Small intestine (tissue), 7 donors: ENCODE results near the gene UNC13B. TPM values are rescaled to one million over a fixed set of nuclear protein-coding genes. Genes with fewer than 3 reads are reported as not detected.

Source experiments
- DNase-seq, 2 donors: peaks; one replicate each; pipeline versions ENCODE4 v3.0.0 to v3.0.0-alpha.2; 2013
- FAIRE-seq: peaks from 2 replicates; lab custom pipeline; 2012; peaks lifted over from hg19 to GRCh38; lab: Jason Lieb, UNC
- H3K27ac ChIP-seq, 3 donors: one replicate each; pipeline ENCODE4 v1.5.1; 2013; ENCODE audit warnings: low read length in 2 of 3, mild to moderate bottlenecking in 2 of 3, control low read depth in 1 of 3, inconsistent platforms in 1 of 3, low read depth in 1 of 3, moderate library complexity in 1 of 3
- H3K27me3 ChIP-seq, 3 donors: one replicate each; pipeline ENCODE4 v1.6.1; 2013; ENCODE audit warnings: low read length in 3 of 3, inconsistent platforms in 1 of 3; ENCODE audit not compliant: control insufficient read depth in 3 of 3, insufficient read depth in 3 of 3
- H3K36me3 ChIP-seq, 3 donors: one replicate each; pipeline ENCODE4 v1.6.1; 2013; ENCODE audit warnings: low read length in 3 of 3, inconsistent platforms in 1 of 3, low read depth in 1 of 3, mild to moderate bottlenecking in 1 of 3, moderate library complexity in 1 of 3; ENCODE audit not compliant: control insufficient read depth in 3 of 3, insufficient read depth in 2 of 3
- H3K4me1 ChIP-seq, 3 donors: one replicate each; pipeline ENCODE4 v1.6.1; 2013; ENCODE audit warnings: low read length in 2 of 3, inconsistent platforms in 1 of 3, low read depth in 1 of 3, mild to moderate bottlenecking in 1 of 3, moderate library complexity in 1 of 3; ENCODE audit not compliant: control insufficient read depth in 3 of 3, insufficient read depth in 2 of 3
- H3K4me3 ChIP-seq, 3 donors: one replicate each; pipeline ENCODE4 v1.5.1; 2013; ENCODE audit warnings: low read length in 3 of 3, control low read depth in 1 of 3, inconsistent platforms in 1 of 3, low read depth in 1 of 3, mild to moderate bottlenecking in 1 of 3, moderate library complexity in 1 of 3
- H3K9me3 ChIP-seq, 2 donors: one replicate each; pipeline ENCODE4 v1.6.1; 2013; ENCODE audit warnings: low read depth in 1 of 2, low read length in 1 of 2; ENCODE audit not compliant: control insufficient read depth in 2 of 2, insufficient read depth in 1 of 2
- WGBS, 3 donors: extraction: QIAGEN DNeasy Blood & Tissue Kit; methylation state at CpG; one replicate each; pipeline ENCODE4 v1.1.7; 2013; 5-methylcytosine and 5-hydroxymethylcytosine counted together
- polyA plus RNA-seq, 4 donors: library from polyadenylated mRNA; stranded (reverse) in 3 of 4; unstranded in 1 of 4; fragments of 200-250 nt in 3 of 4; fragments of 120-200 nt in 1 of 4; gene quantifications; one replicate each; pipeline versions ENCODE4 v1.2.1 to v1.2.3, GENCODE V29; 2013
- donor health status: healthy with polysubstance abuse.
- donor health status: control.
- donor health status: control.
- donor health status: Bipolar disorder and iron deficiency.
- donor health status: healthy.

The UNC13B gene
- polyA plus RNA-seq, 4 donors = 11.3 to 23.6 (median 14.4) TPM

- 90 to 95% (median 94%) methylated on average over 2 of the region's 2 CpGs for WGBS, 3 donors
- no peak for FAIRE-seq
- H3K4me3 ChIP-seq = no peak overlapping the region
Measured at GRCh38 chr9:35262064-35262463, 100.3 kb downstream of the UNC13B start.

DNA sequence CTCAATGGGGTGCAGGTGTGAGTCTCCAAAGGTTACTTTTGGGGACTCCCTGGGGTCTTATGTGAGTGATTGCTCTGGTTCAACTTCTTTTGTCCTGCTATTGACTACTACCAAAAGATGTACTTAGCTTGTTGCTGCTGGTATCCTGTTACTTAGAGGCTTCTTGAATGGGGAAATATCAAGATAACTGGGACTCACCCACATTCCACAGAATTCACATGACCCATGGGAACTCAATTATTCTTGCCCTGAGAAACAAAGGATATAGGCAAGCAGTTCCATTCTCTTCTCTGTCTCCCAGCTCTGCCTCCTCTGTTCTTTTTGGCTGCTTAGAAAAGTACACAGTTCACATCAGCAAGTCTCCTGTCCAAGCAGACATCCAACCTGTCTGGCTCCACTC lies 105.9 kb downstream of the UNC13B start:
- FAIRE-seq (no peak), DNase-seq (peak; percentile 28 to 64)
- no peaks in the 10 kb centered on the region for H3K27me3 ChIP-seq

More at GRCh38 chr9:35262064-35262463, 100.3 kb downstream of the UNC13B start:
- H3K36me3 ChIP-seq = no peaks in the 10 kb centered on the region
- no peak overlapping the region for H3K27ac ChIP-seq
- H3K9me3 ChIP-seq = no peaks in the 10 kb centered on the region
- DNase-seq = no peak
- no peaks in the 10 kb centered on the region for H3K27me3 ChIP-seq
- H3K4me1 ChIP-seq = peaks cover 3 to 9% (median 5%) of the 10 kb centered on the region in 3 donors

DNA sequence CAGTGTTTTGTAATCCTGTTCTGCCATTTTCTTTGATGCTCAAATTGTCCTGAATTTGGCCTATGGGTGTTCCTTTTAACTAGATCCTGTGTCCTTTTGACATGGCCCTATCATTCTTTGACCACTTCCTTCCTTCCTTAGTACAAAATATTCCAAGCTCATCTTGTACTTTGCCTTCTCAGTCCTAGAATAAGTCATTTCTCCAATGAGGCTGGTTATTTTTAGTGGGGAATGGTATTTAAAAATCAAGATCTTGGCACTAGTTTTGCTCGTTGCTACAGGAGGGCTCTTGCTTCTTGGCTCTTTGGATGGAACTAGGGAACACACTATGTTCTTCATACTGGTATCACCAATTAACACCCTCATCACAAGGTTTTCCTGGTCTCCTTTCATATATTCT lies 108.1 kb downstream of the UNC13B start:
- no peaks in the 10 kb centered on the region for H3K27me3 ChIP-seq
- no peaks in the 10 kb centered on the region for H3K9me3 ChIP-seq
- peaks cover 0 to 6% (median 0%) of the 10 kb centered on the region in 3 donors for H3K4me1 ChIP-seq
- H3K36me3 ChIP-seq = no peaks in the 10 kb centered on the region
- 63 to 82% (median 73%) methylated on average over 1 of the region's 1 CpG for WGBS, 3 donors
- H3K4me3 ChIP-seq = no peak overlapping the region
- no peak for DNase-seq
- no peak for FAIRE-seq
- H3K27ac ChIP-seq = no peak overlapping the region

More for the DNA sequence above, 105.9 kb downstream of the UNC13B start:
- Histone ChIP-seq H3K9me3 (no peaks in the 10 kb centered on the region), H3K4me3 (no peak overlapping the region), H3K36me3 (no peaks in the 10 kb centered on the region), H3K4me1 (peaks cover 0 to 6% (median 0%) of the 10 kb centered on the region in 3 donors), H3K27ac (no peak overlapping the region)

DNA sequence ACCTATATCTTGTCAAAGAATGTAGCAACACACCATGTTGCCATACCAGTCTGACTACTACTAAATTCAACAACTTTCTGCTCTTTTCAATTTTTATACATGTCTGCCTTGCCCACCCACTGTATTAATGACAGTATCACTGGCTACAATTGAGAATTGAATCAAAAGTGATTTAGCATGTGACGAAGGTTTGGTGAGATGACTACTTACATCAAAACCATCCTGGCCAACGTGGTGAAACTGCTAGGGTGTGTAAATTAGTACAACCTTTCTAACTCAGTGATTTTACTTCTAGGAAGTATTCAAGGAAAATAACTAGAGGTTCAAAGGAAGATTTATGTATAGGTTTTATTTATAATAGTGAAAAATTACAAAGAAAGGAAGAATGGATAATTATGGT lies 109.8 kb downstream of the UNC13B start:
- no peaks in the 10 kb centered on the region for H3K36me3 ChIP-seq
- no peak overlapping the region for H3K27ac ChIP-seq
- no peak for DNase-seq
- 39 to 75% (median 42%) methylated on average over 2 of the region's 2 CpGs for WGBS, 3 donors
- FAIRE-seq = no peak
- H3K9me3 ChIP-seq = no peaks in the 10 kb centered on the region
- no peak overlapping the region for H3K4me3 ChIP-seq
- no peaks in the 10 kb centered on the region for H3K27me3 ChIP-seq
- H3K4me1 ChIP-seq = peaks cover 0 to 6% (median 0%) of the 10 kb centered on the region in 3 donors

DNA sequence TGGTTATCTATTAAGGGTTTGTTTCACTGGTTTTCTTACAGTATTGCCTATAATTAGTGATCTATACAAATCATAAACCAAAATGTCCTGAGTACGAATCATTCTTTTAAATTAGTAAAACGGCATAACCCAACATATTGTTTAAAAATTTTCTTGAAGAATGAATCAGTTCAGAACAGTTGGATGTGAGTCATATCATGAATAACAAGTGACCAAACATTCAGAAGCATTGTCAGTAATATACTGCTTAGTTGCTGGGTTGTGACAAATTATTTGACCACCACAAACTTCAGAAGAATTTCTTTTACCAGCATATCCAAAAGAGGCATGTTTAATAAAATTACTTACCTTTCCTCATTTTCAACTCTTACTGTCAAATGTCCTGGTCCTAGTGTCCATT lies 111.2 kb downstream of the UNC13B start:
- H3K4me3 ChIP-seq = no peak overlapping the region
- H3K27ac ChIP-seq = no peak overlapping the region
- peaks cover 0 to 1% (median 0%) of the 10 kb centered on the region in 3 donors for H3K4me1 ChIP-seq
- WGBS, 3 donors = 75 to 87% (median 77%) methylated on average over 2 of the region's 2 CpGs
- FAIRE-seq (no peak), DNase-seq (no peak)
- H3K27me3 ChIP-seq = no peaks in the 10 kb centered on the region
- H3K36me3 ChIP-seq = no peaks in the 10 kb centered on the region
- H3K9me3 ChIP-seq = no peaks in the 10 kb centered on the region

GRCh38 chr9:35273591-35273990 lies 111.8 kb downstream of the UNC13B start:
- DNase-seq = no peak
- Histone ChIP-seq H3K4me3 (no peak overlapping the region), H3K4me1 (no peaks in the 10 kb centered on the region), H3K27me3 (no peaks in the 10 kb centered on the region), H3K27ac (no peak overlapping the region), H3K9me3 (no peaks in the 10 kb centered on the region), H3K36me3 (no peaks in the 10 kb centered on the region)
- FAIRE-seq = no peak
- 82 to 92% (median 85%) methylated on average over 5 of the region's 5 CpGs for WGBS, 3 donors

GRCh38 chr9:35274993-35275392 lies 113.2 kb downstream of the UNC13B start:
- FAIRE-seq = no peak
- no peak overlapping the region for H3K4me3 ChIP-seq
- WGBS, 3 donors = 85 to 94% (median 88%) methylated on average over 2 of the region's 2 CpGs

DNA sequence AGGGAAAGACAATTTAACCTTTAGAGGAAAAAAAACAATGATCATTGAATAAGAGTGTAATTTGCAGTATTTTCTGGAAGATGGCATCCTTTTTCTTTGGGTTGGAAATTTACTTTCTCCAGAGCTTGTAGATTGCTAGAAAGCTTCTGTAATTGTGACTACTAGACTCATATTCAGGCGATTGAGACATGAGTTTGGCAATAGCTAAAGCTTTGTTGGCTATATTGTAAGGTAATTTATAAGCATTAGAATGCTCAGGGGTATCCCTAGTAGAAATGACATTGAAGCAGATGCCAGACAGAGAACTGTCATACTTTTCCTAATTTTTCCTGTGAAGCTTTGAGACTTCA lies 115.3 kb downstream of the UNC13B start:
- no peaks in the 10 kb centered on the region for H3K36me3 ChIP-seq
- FAIRE-seq = no peak
- H3K9me3 ChIP-seq = no peaks in the 10 kb centered on the region
- H3K27ac ChIP-seq = peak overlapping the region in 1 of 3 donors; percentile 17
- no peak for DNase-seq
- no peak overlapping the region for H3K4me3 ChIP-seq
- 77 to 86% (median 77%) methylated on average over 1 of the region's 1 CpG for WGBS, 3 donors
- no peaks in the 10 kb centered on the region for H3K4me1 ChIP-seq
- H3K27me3 ChIP-seq = no peaks in the 10 kb centered on the region

More at GRCh38 chr9:35274993-35275392, 113.2 kb downstream of the UNC13B start:
- Histone ChIP-seq H3K9me3 (no peaks in the 10 kb centered on the region), H3K27ac (no peak overlapping the region), H3K36me3 (no peaks in the 10 kb centered on the region), H3K27me3 (no peaks in the 10 kb centered on the region), H3K4me1 (no peaks in the 10 kb centered on the region)
- no peak for DNase-seq

DNA sequence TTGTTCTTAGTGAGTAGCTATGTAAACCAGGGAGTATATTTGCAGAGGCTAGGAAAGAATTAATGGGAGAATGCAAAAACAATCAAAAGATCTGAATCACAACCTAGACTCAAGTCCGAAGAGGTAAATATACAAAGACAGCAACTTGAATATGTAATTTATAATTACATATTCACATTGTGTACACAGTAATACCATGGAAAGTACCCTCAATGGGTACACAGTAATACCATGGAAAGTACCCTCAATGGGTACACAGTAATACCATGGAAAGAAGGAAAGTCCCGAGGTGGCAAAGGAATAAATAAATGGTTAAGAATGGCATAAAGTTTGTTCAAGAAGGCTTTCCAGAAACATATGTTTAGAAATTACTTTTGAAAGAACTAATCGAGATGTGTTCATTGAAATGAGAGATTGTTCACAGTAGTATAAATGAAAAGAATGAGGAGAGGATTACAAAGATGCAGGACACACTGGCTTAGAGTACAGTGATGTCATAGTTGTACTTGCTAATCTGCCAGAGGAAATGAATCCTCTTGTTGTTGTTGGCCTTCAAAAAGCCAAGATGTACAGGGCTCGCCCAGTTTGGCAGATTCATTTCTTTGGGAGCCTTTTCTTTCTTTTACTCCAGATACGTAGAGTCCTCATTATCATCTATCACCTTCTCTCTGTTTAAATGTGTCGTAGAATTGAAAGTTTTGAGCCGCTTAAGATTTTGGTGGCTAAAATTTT lies 116.0 kb downstream of the UNC13B start:
- no peak overlapping the region for H3K27ac ChIP-seq
- no peaks in the 10 kb centered on the region for H3K27me3 ChIP-seq
- no peaks in the 10 kb centered on the region for H3K4me1 ChIP-seq
- DNase-seq (no peak), FAIRE-seq (no peak)
- no peaks in the 10 kb centered on the region for H3K36me3 ChIP-seq
- 80 to 90% (median 88%) methylated on average over 7 of the region's 7 CpGs for WGBS, 3 donors
- no peaks in the 10 kb centered on the region for H3K9me3 ChIP-seq
- H3K4me3 ChIP-seq = no peak overlapping the region
